HepG2 (cell line): ENCODE results near the gene C5AR1. TPM values are rescaled to one million over a fixed set of nuclear protein-coding genes. Genes with fewer than 3 reads are reported as not detected.

Experiments used
- AKNA ChIP-seq: sonication (generic); formaldehyde crosslinking; IDR thresholded peaks from 2 replicates; pipeline ENCODE4 v1.4.0; 2020; ENCODE audit warnings: missing genetic modification reagents, borderline replicate concordance
- CHD4 ChIP-seq: fragments of 200-600 bp; sonication (generic); IDR thresholded peaks from 2 replicates; pipeline ENCODE4 v1.7.0; 2017; ENCODE audit warnings: mild to moderate bottlenecking, low read length, borderline replicate concordance
- FOXA1 ChIP-seq, 2 experiments: fragments of 450-650 bp in 1 of 2; sonication (generic) in 1 of 2; formaldehyde crosslinking in 1 of 2; IDR thresholded peaks; 2 replicates each; pipeline versions ENCODE4 v1.4.0 to v1.6.1; 2016 to 2020; ENCODE audit warnings: missing genetic modification reagents in 1 of 2
- MAZ ChIP-seq, 2 experiments: sonication (generic) in 1 of 2; formaldehyde crosslinking in 1 of 2; IDR thresholded peaks; 2 replicates each; pipeline versions ENCODE4 v1.5.0 to v1.6.1; 2012 to 2020; ENCODE audit warnings: low read depth in 2 of 2, mild to moderate bottlenecking in 2 of 2, borderline replicate concordance in 1 of 2, improper control_type of control experiment in 1 of 2, low read length in 1 of 2, missing genetic modification reagents in 1 of 2, moderate library complexity in 1 of 2
- MIXL1 ChIP-seq: IDR thresholded peaks from 2 replicates; pipeline ENCODE4 v1.6.1; 2016
- POGK ChIP-seq: sonication (generic); formaldehyde crosslinking; conservative IDR thresholded peaks from 2 replicates; pipeline ENCODE4 v1.8.0; 2022; ENCODE audit warnings: mild to moderate bottlenecking, moderate library complexity, missing genetic modification reagents
- POGZ ChIP-seq: sonication (generic); formaldehyde crosslinking; IDR thresholded peaks from 2 replicates; pipeline ENCODE4 v1.4.0; 2020; ENCODE audit warnings: mild to moderate bottlenecking, missing genetic modification reagents
- POLR2AphosphoS5 ChIP-seq: IDR thresholded peaks from 2 replicates; pipeline ENCODE4 v1.6.1; 2012; ENCODE audit warnings: low read depth, low read length
- SAFB2 ChIP-seq: sonication (generic); formaldehyde crosslinking; IDR thresholded peaks from 2 replicates; pipeline ENCODE4 v1.5.1; 2020; ENCODE audit warnings: missing genetic modification reagents, low read depth, mild to moderate bottlenecking, borderline replicate concordance
- SPEN ChIP-seq: sonication (generic); formaldehyde crosslinking; IDR thresholded peaks from 2 replicates; pipeline ENCODE4 v1.5.1; 2020; ENCODE audit warnings: low read depth, mild to moderate bottlenecking, missing genetic modification reagents
- TEAD3 ChIP-seq: optimal IDR thresholded peaks from 2 replicates; pipeline ENCODE3; 2016; ENCODE audit warnings: borderline replicate concordance
- ZBTB25 ChIP-seq: IDR thresholded peaks from 2 replicates; pipeline ENCODE4 v1.6.1; 2018; ENCODE audit warnings: missing genetic modification reagents
- ZHX1 ChIP-seq: sonication (generic); formaldehyde crosslinking; IDR thresholded peaks from 2 replicates; pipeline ENCODE4 v1.8.1; 2022; ENCODE audit warnings: low read depth, mild to moderate bottlenecking, missing genetic modification reagents
- ZNF256 ChIP-seq: sonication (generic); formaldehyde crosslinking; conservative IDR thresholded peaks from 2 replicates; pipeline ENCODE4 v1.4.0; 2020; ENCODE audit warnings: missing genetic modification reagents
- ZNF350 ChIP-seq: sonication (generic); formaldehyde crosslinking; IDR thresholded peaks from 2 replicates; pipeline ENCODE4 v1.4.0; 2020; ENCODE audit warnings: mild to moderate bottlenecking, low read depth, missing genetic modification reagents, borderline replicate concordance
- ZNF446 ChIP-seq: sonication (generic); formaldehyde crosslinking; IDR thresholded peaks from 2 replicates; pipeline ENCODE4 v1.5.0; 2020; ENCODE audit warnings: mild to moderate bottlenecking, missing genetic modification reagents
- ZUFSP ChIP-seq: sonication (generic); formaldehyde crosslinking; IDR thresholded peaks from 2 replicates; pipeline ENCODE4 v1.9.0; 2021; ENCODE audit warnings: missing genetic modification reagents, mild to moderate bottlenecking, borderline replicate concordance
- polyA plus RNA-seq, 8 experiments: library from polyadenylated mRNA; depleted of rRNA in 3 of 8; stranded (reverse) in 7 of 8; unstranded in 1 of 8; fragments of >200 nt; fragmentation: Illumina TruSeq in 4 of 8; extraction: Trizol in 4 of 8; gene quantifications; 2 replicates each; pipeline versions ENCODE4 v1.2.1 to v1.2.3, GENCODE V29; 2011 to 2016; ENCODE audit warnings: low read depth in 4 of 8, missing spikeins in 1 of 8, mixed read lengths in 1 of 8; ENCODE audit not compliant: insufficient read depth in 1 of 8
- total RNA-seq, 5 experiments: library from RNA; depleted of rRNA; stranded (reverse); fragments of >200 nt; fragmentation: Illumina TruSeq; extraction: Trizol; gene quantifications; 2 replicates each; pipeline ENCODE4 v1.2.3, GENCODE V29; 2016; ENCODE audit warnings: low read depth in 1 of 5

Gene C5AR1
- total and polyA plus RNA-seq, 2 of the 13 experiments (the other 11 are each of a cell fraction or from before 2014, with no cell fraction given) = 0.07 to 1.6 TPM

- no peak for TF ChIP-seq ZNF256 (CRISPR knock-in tag)
- no peak for TF ChIP-seq ZNF350 (CRISPR knock-in tag)
- TF ChIP-seq POGK (CRISPR knock-in tag) = no peak
- TF ChIP-seq TEAD3 = peak; percentile 75
- TF ChIP-seq CHD4 = no peak
- no peak for TF ChIP-seq ZHX1
- TF ChIP-seq AKNA (CRISPR knock-in tag) = no peak
- TF ChIP-seq SPEN (CRISPR knock-in tag) = no peak
- no peak for TF ChIP-seq MAZ (IDR thresholded peaks at IDR 0.05; ENCODE audit: borderline replicate concordance, low read depth, low read length)
- 0 out of 2 replicates have a peak, but pooled peaks have one; percentile 38 for TF ChIP-seq MAZ (CRISPR knock-in tag; IDR thresholded peaks at IDR 0.05; ENCODE audit: low read depth)
- no peak for TF ChIP-seq SAFB2 (CRISPR knock-in tag)
- no peak for TF ChIP-seq POLR2AphosphoS5
- TF ChIP-seq FOXA1 (IDR thresholded peaks at IDR 0.05) = no peak
- no peak; the same call in 1 of the 2 replicates for TF ChIP-seq FOXA1 (CRISPR knock-in tag; IDR thresholded peaks at IDR 0.05)
- no peak for TF ChIP-seq ZBTB25 (CRISPR knock-in tag)
- no peak for TF ChIP-seq ZNF446 (CRISPR knock-in tag)
- no peak for TF ChIP-seq ZUFSP (CRISPR knock-in tag)
- TF ChIP-seq MIXL1 = no peak
- no peak for TF ChIP-seq POGZ (CRISPR knock-in tag)
Measured at GRCh38 chr19:47310819-47311218, 1.2 kb downstream of the C5AR1 start (continued).
